ENCODE measurements around the gene BCKDK.
"Not testable (repeated sequence)": the region's sequence is repeated elsewhere in the genome, so short reads cannot be mapped to it uniquely, and the experiment has no call there.

BCKDK gene

DNA sequence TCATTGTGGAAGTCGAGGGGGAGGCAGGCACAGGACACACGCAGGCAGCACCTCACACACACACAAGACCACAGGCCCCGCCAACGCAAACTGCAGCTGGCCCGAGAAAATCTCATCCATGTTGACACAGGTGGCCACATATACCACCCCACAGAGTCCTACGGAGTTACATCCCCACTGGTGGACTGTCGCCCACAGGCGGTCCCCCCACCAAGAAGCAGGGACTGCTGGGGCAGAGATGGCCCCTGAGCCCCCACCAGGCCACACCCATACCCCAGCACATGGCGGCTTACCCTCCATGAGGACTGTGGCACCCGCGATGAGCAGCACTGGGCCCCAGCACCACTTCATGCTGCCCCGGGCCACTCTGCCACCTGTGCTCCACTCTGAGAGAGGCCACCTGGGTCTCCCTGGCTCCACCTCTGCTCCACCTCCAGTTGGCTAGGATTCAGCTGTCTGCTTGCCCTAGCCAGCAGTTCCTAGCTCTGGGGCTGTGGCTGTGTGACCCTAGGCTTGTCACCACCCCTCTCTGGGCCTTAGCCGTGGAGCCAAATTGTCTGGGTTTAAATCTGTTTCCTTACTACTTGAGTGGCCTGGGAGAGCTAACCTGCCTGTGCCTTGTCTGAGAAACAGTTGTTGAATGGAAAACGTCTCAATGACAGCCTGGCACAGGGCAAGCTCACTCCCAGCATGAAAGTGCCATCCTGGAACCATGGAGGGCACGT, 19.6 kb upstream of the BCKDK start, which contains the start of gene PRSS53:
PRSS53 (minus strand) TSS at position 485 of the 725 bp plus-strand sequence; CDS start at position 351, 134 bp downstream.
- H3K27me3 ChIP-seq (ENCODE audit: control insufficient read depth, insufficient read depth, low read length), result no peaks in the 10 kb centered on the region
- H3K36me3 ChIP-seq (ENCODE audit: insufficient read depth, low read length), result peaks cover 49% of the 10 kb centered on the region
- peaks cover 25% of the 10 kb centered on the region for H3K4me1 ChIP-seq (ENCODE audit: control insufficient read depth, insufficient read depth, low read length)
- H3K4me3 ChIP-seq (ENCODE audit: low read length), result no peak within 1 kb of the TSS
- no peaks in the 10 kb centered on the region for H3K9me3 ChIP-seq (replicated peaks; ENCODE audit: low read length)
- H3K4me2 ChIP-seq (ENCODE audit: low read length), result no peak within 1 kb of the TSS
- H3K9ac ChIP-seq (ENCODE audit: low read depth, low read length), result no peak within 1 kb of the TSS

- peaks cover 44% of the 10 kb centered on the region for H3K36me3 ChIP-seq (ENCODE audit: insufficient read depth, low read length)
- no peak overlapping the region for H3K4me2 ChIP-seq (ENCODE audit: low read length)
- no peaks in the 10 kb centered on the region for H3K27me3 ChIP-seq (ENCODE audit: control insufficient read depth, insufficient read depth, low read length)
- no peak overlapping the region for H3K9ac ChIP-seq (ENCODE audit: low read depth, low read length)
- peaks cover 25% of the 10 kb centered on the region for H3K4me1 ChIP-seq (ENCODE audit: control insufficient read depth, insufficient read depth, low read length)
- no peak overlapping the region for H3K4me3 ChIP-seq (ENCODE audit: low read length)
- no peaks in the 10 kb centered on the region for H3K9me3 ChIP-seq (replicated peaks; ENCODE audit: low read length)
Observed at GRCh38 chr16:31089199-31089598, 19.0 kb upstream of the BCKDK start.

- no peaks in the 10 kb centered on the region for H3K27me3 ChIP-seq (ENCODE audit: control insufficient read depth, insufficient read depth, low read length)
- no peaks in the 10 kb centered on the region for H3K9me3 ChIP-seq (replicated peaks; ENCODE audit: low read length)
- H3K36me3 ChIP-seq (ENCODE audit: insufficient read depth, low read length), result peaks cover 39% of the 10 kb centered on the region
- peaks cover 21% of the 10 kb centered on the region for H3K4me1 ChIP-seq (ENCODE audit: control insufficient read depth, insufficient read depth, low read length)
- H3K4me2 ChIP-seq (ENCODE audit: low read length), result no peak overlapping the region
- no peak overlapping the region for H3K9ac ChIP-seq (ENCODE audit: low read depth, low read length)
- no peak overlapping the region for H3K4me3 ChIP-seq (ENCODE audit: low read length)
Observed at GRCh38 chr16:31090540-31090939, 17.6 kb upstream of the BCKDK start.

DNA sequence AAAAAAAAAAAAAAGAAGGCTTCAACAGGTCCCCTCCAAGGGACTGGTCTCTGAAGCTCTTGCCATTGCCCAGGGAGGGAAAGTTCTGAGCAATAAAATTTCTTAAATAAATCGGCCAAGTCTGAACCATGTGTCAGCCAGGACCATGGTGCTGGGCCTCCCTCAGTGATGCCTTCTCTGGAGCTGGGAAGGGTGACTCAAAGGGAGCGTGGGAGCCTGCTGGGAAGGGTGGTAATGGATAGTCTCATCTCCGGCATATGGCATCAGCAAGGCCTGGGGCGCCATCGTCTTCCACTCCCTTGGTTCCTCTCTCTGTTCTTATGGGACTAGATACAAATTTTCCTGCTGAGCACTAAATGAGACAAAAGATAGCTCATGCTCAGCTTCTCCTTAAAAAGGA, 15.9 kb upstream of the BCKDK start:
- no peaks in the 10 kb centered on the region for H3K9me3 ChIP-seq (replicated peaks; ENCODE audit: low read length)
- H3K4me1 ChIP-seq (ENCODE audit: control insufficient read depth, insufficient read depth, low read length), result peaks cover 15% of the 10 kb centered on the region
- no peak overlapping the region for H3K4me2 ChIP-seq (ENCODE audit: low read length)
- H3K36me3 ChIP-seq (ENCODE audit: insufficient read depth, low read length), result peaks cover 35% of the 10 kb centered on the region
- no peak overlapping the region for H3K4me3 ChIP-seq (ENCODE audit: low read length)
- H3K9ac ChIP-seq (ENCODE audit: low read depth, low read length), result peak overlapping the region; percentile 5
- H3K27me3 ChIP-seq (ENCODE audit: control insufficient read depth, insufficient read depth, low read length), result no peaks in the 10 kb centered on the region

- peaks cover 28% of the 10 kb centered on the region for H3K36me3 ChIP-seq (ENCODE audit: insufficient read depth, low read length)
- peak overlapping the region; percentile 93 for H3K4me2 ChIP-seq (ENCODE audit: low read length)
- peaks cover 15% of the 10 kb centered on the region for H3K4me1 ChIP-seq (ENCODE audit: control insufficient read depth, insufficient read depth, low read length)
- H3K4me3 ChIP-seq (ENCODE audit: low read length), result peak overlapping the region; percentile 93
- peak overlapping the region; percentile 88 for H3K9ac ChIP-seq (ENCODE audit: low read depth, low read length)
- H3K27me3 ChIP-seq (ENCODE audit: control insufficient read depth, insufficient read depth, low read length), result no peaks in the 10 kb centered on the region
- no peaks in the 10 kb centered on the region for H3K9me3 ChIP-seq (replicated peaks; ENCODE audit: low read length)
Observed at GRCh38 chr16:31093132-31093703, 15.0 kb upstream of the BCKDK start.

DNA sequence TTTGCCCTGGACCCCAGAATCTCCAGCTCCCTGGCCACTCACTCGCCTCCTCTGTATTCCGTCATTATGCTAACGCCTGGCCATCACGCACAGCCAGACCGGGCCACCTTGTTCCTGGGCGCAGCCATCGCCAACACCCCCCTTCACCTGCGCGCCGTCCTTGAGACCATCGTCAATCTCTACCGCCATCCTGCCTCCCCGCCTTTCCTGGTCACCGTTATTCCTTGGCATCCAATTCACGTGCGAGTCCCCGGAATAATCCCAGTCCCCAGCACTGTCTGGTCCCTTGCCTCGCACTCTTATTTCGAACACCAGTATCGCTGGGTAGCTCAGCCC, 14.1 kb upstream of the BCKDK start:
- no peaks in the 10 kb centered on the region for H3K27me3 ChIP-seq (ENCODE audit: control insufficient read depth, insufficient read depth, low read length)
- peak overlapping the region; percentile 93 for H3K4me3 ChIP-seq (ENCODE audit: low read length)
- peaks cover 15% of the 10 kb centered on the region for H3K4me1 ChIP-seq (ENCODE audit: control insufficient read depth, insufficient read depth, low read length)
- H3K9me3 ChIP-seq (replicated peaks; ENCODE audit: low read length), result no peaks in the 10 kb centered on the region
- H3K9ac ChIP-seq (ENCODE audit: low read depth, low read length), result peak overlapping the region; percentile 88
- H3K36me3 ChIP-seq (ENCODE audit: insufficient read depth, low read length), result peaks cover 21% of the 10 kb centered on the region
- peak overlapping the region; percentile 93 for H3K4me2 ChIP-seq (ENCODE audit: low read length)

DNA sequence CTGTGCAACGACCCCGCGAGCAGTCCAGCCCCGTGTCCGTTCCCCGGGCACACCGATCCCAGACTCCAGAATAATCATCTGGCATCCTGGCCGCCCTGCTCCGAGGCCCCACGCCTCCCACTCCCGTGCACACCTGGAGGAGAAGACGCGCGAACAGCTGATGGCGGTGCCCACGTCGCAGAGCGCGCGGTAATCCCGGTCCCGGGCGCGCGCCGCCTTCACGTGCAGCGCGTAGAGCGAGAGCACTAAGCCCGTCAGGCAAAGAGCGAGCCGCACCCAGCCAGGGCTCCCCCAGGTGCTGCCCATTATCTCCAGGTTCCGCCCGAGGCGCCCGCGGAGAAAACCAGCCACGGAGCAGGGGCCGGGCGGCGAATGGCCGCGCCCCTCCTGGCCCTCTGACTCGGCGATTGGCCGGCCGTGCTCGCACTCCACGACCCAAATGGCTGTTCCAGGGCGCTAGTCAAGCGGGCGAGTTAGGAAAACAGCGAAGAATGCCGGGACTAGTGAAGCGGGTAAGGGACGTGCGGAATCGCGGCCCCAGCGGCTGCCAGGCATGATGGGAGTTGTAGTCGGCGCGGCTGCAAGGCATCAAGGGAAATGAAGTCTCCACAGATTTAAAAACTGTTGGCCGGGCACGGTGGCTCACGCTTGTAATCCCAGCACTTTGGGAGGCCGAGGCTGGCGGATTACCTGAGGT, 13.6 kb upstream of the BCKDK start, which contains the start of gene VKORC1:
VKORC1 (minus strand) TSS at position 374 of the 697 bp plus-strand sequence; CDS start at position 306, 68 bp downstream.
- peak within 1 kb of the TSS; percentile 93 for H3K4me3 ChIP-seq (ENCODE audit: low read length)
- H3K4me1 ChIP-seq (ENCODE audit: control insufficient read depth, insufficient read depth, low read length), result peaks cover 15% of the 10 kb centered on the region
- H3K27me3 ChIP-seq (ENCODE audit: control insufficient read depth, insufficient read depth, low read length), result no peaks in the 10 kb centered on the region
- H3K4me2 ChIP-seq (ENCODE audit: low read length), result peak within 1 kb of the TSS; percentile 93
- no peaks in the 10 kb centered on the region for H3K9me3 ChIP-seq (replicated peaks; ENCODE audit: low read length)
- peak within 1 kb of the TSS; percentile 88 for H3K9ac ChIP-seq (ENCODE audit: low read depth, low read length)
- H3K36me3 ChIP-seq (ENCODE audit: insufficient read depth, low read length), result peaks cover 18% of the 10 kb centered on the region

DNA sequence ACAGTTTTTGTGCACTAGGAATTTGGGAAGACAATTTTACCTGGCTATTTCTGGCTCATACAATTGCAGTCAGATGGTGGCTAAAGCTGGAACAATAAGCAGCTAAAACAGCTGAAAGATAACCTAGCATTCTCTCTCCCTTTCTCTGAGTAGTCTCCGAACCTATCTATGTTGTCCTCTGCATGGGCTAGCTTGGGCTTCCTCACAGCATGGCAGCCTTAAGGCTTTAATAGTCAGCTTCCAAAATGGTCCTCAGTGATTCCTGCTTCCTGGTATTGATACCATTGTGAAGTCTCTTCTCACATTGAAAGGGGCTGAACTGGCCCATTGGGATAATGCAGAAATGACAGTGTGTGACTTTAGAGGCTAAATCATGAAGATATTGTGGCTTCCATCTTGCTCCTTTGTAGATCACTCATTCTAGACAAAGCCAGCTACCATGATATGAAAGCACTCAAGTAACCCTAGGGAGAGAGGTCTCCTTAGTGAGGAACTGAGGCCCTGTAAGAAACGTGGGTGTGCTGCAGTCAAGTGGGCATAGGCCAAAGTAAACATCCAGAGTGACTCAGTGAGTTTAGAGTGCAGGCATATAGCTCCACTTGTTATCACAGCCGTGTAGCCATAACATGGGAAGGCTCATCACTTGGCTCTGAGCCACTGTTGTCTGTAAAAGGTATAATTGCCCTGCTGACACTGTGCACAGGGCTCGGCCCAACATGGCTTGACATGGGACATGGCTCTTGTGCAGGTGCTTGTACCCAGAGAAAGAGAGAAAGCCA, 8.1 kb upstream of the BCKDK start:
- no peaks in the 10 kb centered on the region for H3K36me3 ChIP-seq (ENCODE audit: insufficient read depth, low read length)
- H3K9me3 ChIP-seq (replicated peaks; ENCODE audit: low read length), result no peaks in the 10 kb centered on the region
- no peak overlapping the region for H3K4me2 ChIP-seq (ENCODE audit: low read length)

DNA sequence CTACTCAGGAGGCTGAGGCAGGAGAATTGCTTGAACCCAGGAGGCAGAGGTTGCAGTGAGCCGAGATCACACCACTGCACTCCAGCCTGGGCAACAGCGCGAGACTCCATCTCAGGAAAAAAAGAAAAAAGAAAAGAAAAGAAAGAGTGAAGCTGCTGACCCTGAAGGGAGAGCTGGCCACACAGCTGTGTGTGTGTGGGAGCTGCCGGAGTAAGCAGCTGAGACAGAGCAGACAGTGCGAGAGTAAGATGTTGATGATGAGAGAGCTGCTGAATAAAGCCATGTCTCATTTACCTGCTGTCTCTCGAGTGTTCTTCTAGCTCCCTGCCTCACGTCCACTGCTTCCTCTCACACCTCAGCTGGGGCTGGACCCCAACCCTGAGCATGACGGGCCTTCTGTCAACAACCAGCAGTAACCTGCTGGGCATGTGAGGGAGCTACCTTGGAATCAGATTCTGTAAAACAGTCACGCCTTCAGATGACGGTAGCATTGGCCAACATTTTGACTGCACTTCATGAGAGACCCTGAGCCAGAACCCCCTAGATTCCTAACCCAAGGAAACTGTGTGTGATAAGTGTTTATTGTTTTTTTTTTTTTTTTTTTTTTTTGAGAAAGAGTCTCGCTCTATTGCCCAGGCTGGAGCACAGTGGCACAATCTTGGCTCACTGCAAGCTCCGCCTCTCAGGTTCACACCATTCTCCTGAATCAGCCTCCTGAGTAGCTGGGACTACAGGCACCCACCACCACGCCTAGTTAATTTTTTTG, 7.1 kb upstream of the BCKDK start:
- H3K27me3 ChIP-seq (ENCODE audit: control insufficient read depth, insufficient read depth, low read length); H3K4me2 ChIP-seq (ENCODE audit: low read length); H3K9me3 ChIP-seq (replicated peaks; ENCODE audit: low read length); H3K36me3 ChIP-seq (ENCODE audit: insufficient read depth, low read length); H3K9ac ChIP-seq (ENCODE audit: low read depth, low read length); H3K4me3 ChIP-seq (ENCODE audit: low read length): not testable (repeated sequence)
- peaks cover 13% of the 10 kb centered on the region for H3K4me1 ChIP-seq (ENCODE audit: control insufficient read depth, insufficient read depth, low read length)

More for the DNA sequence above, 8.1 kb upstream of the BCKDK start:
- Histone ChIP-seq H3K9ac (ENCODE audit: low read depth, low read length) (no peak overlapping the region), H3K27me3 (ENCODE audit: control insufficient read depth, insufficient read depth, low read length) (no peaks in the 10 kb centered on the region), H3K4me1 (ENCODE audit: control insufficient read depth, insufficient read depth, low read length) (peaks cover 12% of the 10 kb centered on the region), H3K4me3 (ENCODE audit: low read length) (no peak overlapping the region)

GRCh38 chr16:31105677-31106213, 2.4 kb upstream of the BCKDK start:
- H3K9me3 ChIP-seq (replicated peaks; ENCODE audit: low read length), result no peaks in the 10 kb centered on the region
- H3K27me3 ChIP-seq (ENCODE audit: control insufficient read depth, insufficient read depth, low read length), result no peaks in the 10 kb centered on the region
- H3K4me1 ChIP-seq (ENCODE audit: control insufficient read depth, insufficient read depth, low read length), result peaks cover 29% of the 10 kb centered on the region
- H3K4me2 ChIP-seq (ENCODE audit: low read length), result peak overlapping the region; percentile 75
- H3K36me3 ChIP-seq (ENCODE audit: insufficient read depth, low read length), result peaks cover 16% of the 10 kb centered on the region
- H3K4me3 ChIP-seq (ENCODE audit: low read length), result peak overlapping the region; percentile 50
- peak overlapping the region; percentile 74 for H3K9ac ChIP-seq (ENCODE audit: low read depth, low read length)

All from skeletal muscle satellite cell (primary cell).